Ascending aorta (tissue), 2 donors: ENCODE measurements around the gene SNX8. TPM values are rescaled to one million over a fixed set of nuclear protein-coding genes. Genes with fewer than 3 reads are reported as not detected.

ENCODE experiments used
- DNase-seq, 2 donors: peaks; one replicate each; pipeline ENCODE4 v3.0.0-alpha.2; 2019; ENCODE audit warnings: low spot score in 2 of 2
- H3K27ac ChIP-seq, 2 donors: fragments of 200-600 bp; sonication (generic); one replicate each; pipeline ENCODE4 v1.5.1; 2016 to 2017; ENCODE audit warnings: mild to moderate bottlenecking in 1 of 2
- H3K27me3 ChIP-seq: fragments of 200-600 bp; sonication (generic); one replicate; pipeline ENCODE4 v1.5.1; 2017
- H3K36me3 ChIP-seq, 2 donors: fragments of 200-600 bp; sonication (generic); one replicate each; pipeline ENCODE4 v1.5.1; 2016
- H3K4me1 ChIP-seq, 2 donors: fragments of 200-600 bp; sonication (generic); one replicate each; pipeline ENCODE4 v1.5.1; 2016 to 2017; ENCODE audit warnings: mild to moderate bottlenecking in 1 of 2
- H3K4me3 ChIP-seq, 2 donors: fragments of 200-600 bp; sonication (generic); one replicate each; pipeline ENCODE4 v1.5.1; 2016 to 2017; ENCODE audit warnings: mild to moderate bottlenecking in 1 of 2
- H3K9me3 ChIP-seq, 2 donors: fragments of 200-600 bp; sonication (generic); one replicate each; pipeline ENCODE4 v1.5.1; 2016
- CTCF ChIP-seq, 3 experiments: fragments of 200-600 bp in 2 of 3; fragments of 450-650 bp in 1 of 3; sonication (generic) in 2 of 3; IDR thresholded peaks; one replicate each; pipeline ENCODE4 v1.5.1; 2016 to 2019; ENCODE audit warnings: antibody characterized with exemption in 3 of 3, mild to moderate bottlenecking in 1 of 3, moderate library complexity in 1 of 3
- intact Hi-C: fragments of 100-400 bp; cut with DNase I; formaldehyde crosslinking; loops from one replicate; pipeline ENCODE4 v1.15.1; 2023
- total RNA-seq: library from RNA; depleted of rRNA; stranded (reverse); fragments of >200 nt; gene quantifications from one replicate; pipeline ENCODE4 v1.1.0, GENCODE V29; 2016

The SNX8 gene
- total RNA-seq, 1 donor from 2014 or later: 12.2 TPM

GRCh38 chr7:2261611-2262010, 52.6 kb downstream of the SNX8 start:
- TF ChIP-seq CTCF (IDR thresholded peaks at IDR 0.05): no peak
- intact Hi-C loops: no loop called here
- no peaks in the 10 kb centered on the region for H3K4me1 ChIP-seq
- no peaks in the 10 kb centered on the region for H3K9me3 ChIP-seq
- peak overlapping the region in 1 of 2 donors; percentile 2 for H3K27ac ChIP-seq
- no peak for DNase-seq
- peaks cover 9 to 24% of the 10 kb centered on the region in 2 donors for H3K36me3 ChIP-seq
- no peaks in the 10 kb centered on the region for H3K27me3 ChIP-seq
- H3K4me3 ChIP-seq: no peak overlapping the region

GRCh38 chr7:2260820-2261219, 53.4 kb downstream of the SNX8 start:
- Histone ChIP-seq H3K4me3 (no peak overlapping the region), H3K4me1 (no peaks in the 10 kb centered on the region), H3K27me3 (no peaks in the 10 kb centered on the region), H3K36me3 (peaks cover 9 to 28% of the 10 kb centered on the region in 2 donors), H3K27ac (no peak overlapping the region), H3K9me3 (no peaks in the 10 kb centered on the region)
- no peak for TF ChIP-seq CTCF (IDR thresholded peaks at IDR 0.05)
- DNase-seq: no peak
- intact Hi-C loops: no loop called here

GRCh38 chr7:2259480-2259879, 54.8 kb downstream of the SNX8 start:
- H3K36me3 ChIP-seq: peaks cover 11 to 35% of the 10 kb centered on the region in 2 donors
- H3K4me3 ChIP-seq: no peak overlapping the region
- no peak overlapping the region for H3K27ac ChIP-seq
- H3K4me1 ChIP-seq: no peaks in the 10 kb centered on the region
- no peaks in the 10 kb centered on the region for H3K27me3 ChIP-seq
- DNase-seq: no peak
- intact Hi-C loops: no loop called here
- TF ChIP-seq CTCF (IDR thresholded peaks at IDR 0.05): no peak
- H3K9me3 ChIP-seq: no peaks in the 10 kb centered on the region

GRCh38 chr7:2258661-2259365, 55.4 kb downstream of the SNX8 start:
- H3K36me3 ChIP-seq: peaks cover 14 to 31% of the 10 kb centered on the region in 2 donors
- H3K9me3 ChIP-seq: no peaks in the 10 kb centered on the region
- no peak overlapping the region for H3K4me3 ChIP-seq
- H3K27ac ChIP-seq: no peak overlapping the region
- no peaks in the 10 kb centered on the region for H3K4me1 ChIP-seq
- no peak for DNase-seq
- intact Hi-C loops: no loop called here
- H3K27me3 ChIP-seq: no peaks in the 10 kb centered on the region
- no peak for TF ChIP-seq CTCF (IDR thresholded peaks at IDR 0.05)

- Histone ChIP-seq H3K4me1 (no peaks in the 10 kb centered on the region), H3K9me3 (no peaks in the 10 kb centered on the region), H3K27ac (no peak overlapping the region), H3K27me3 (no peaks in the 10 kb centered on the region), H3K36me3 (peaks cover 12 to 23% of the 10 kb centered on the region in 2 donors), H3K4me3 (no peak overlapping the region)
- DNase-seq: no peak
- TF ChIP-seq CTCF (IDR thresholded peaks at IDR 0.05): no peak
- intact Hi-C loops: no loop called here
Measured at GRCh38 chr7:2257651-2258050, 56.6 kb downstream of the SNX8 start.
